Astrocyte (in vitro differentiated cells and primary cell): ENCODE measurements around the gene AJAP1. TPM values are rescaled to one million over a fixed set of nuclear protein-coding genes. Genes with fewer than 3 reads are reported as not detected.

ENCODE experiments used
- DNase-seq: peaks from one replicate; pipeline ENCODE4 v3.0.0-alpha.2; 2010; ENCODE audit warnings: low read depth
- FAIRE-seq: peaks from 2 replicates; lab custom pipeline; 2011; peaks lifted over from hg19 to GRCh38; lab: Jason Lieb, UNC
- H2AFZ ChIP-seq: 2 replicates; pipeline ENCODE4 v1.6.0; 2012; ENCODE audit warnings: low read depth, low read length, inconsistent platforms
- H3K27ac ChIP-seq: 2 replicates; pipeline ENCODE4 v1.5.1; 2011; ENCODE audit warnings: low read depth, low read length, inconsistent platforms
- H3K27me3 ChIP-seq: 2 replicates; pipeline ENCODE4 v1.6.0; 2011; ENCODE audit warnings: low read length, inconsistent platforms; ENCODE audit not compliant: insufficient read depth
- H3K36me3 ChIP-seq: 2 replicates; pipeline ENCODE4 v1.5.1; 2011; ENCODE audit warnings: low read length, inconsistent platforms; ENCODE audit not compliant: insufficient read depth
- H3K4me1 ChIP-seq: 2 replicates; pipeline ENCODE4 v1.5.1; 2011; ENCODE audit warnings: low read length, inconsistent platforms; ENCODE audit not compliant: insufficient read depth
- H3K4me2 ChIP-seq: 2 replicates; pipeline ENCODE4 v1.6.0; 2012; ENCODE audit warnings: low read length, inconsistent platforms
- H3K4me3 ChIP-seq: 2 replicates; pipeline ENCODE4 v1.5.1; 2011; ENCODE audit warnings: low read depth, mild to moderate bottlenecking, low read length, inconsistent platforms; ENCODE audit not compliant: insufficient read depth
- H3K79me2 ChIP-seq: 2 replicates; pipeline ENCODE4 v1.6.0; 2012; ENCODE audit warnings: mild to moderate bottlenecking, low read length, inconsistent platforms; ENCODE audit not compliant: insufficient read depth
- H3K9ac ChIP-seq: 2 replicates; pipeline ENCODE4 v1.6.0; 2012; ENCODE audit warnings: mild to moderate bottlenecking, low read length, inconsistent platforms
- H3K9me3 ChIP-seq: 2 replicates; pipeline ENCODE4 v1.5.1; 2012; ENCODE audit warnings: low read depth, mild to moderate bottlenecking, low read length, inconsistent platforms; ENCODE audit not compliant: insufficient read depth
- H4K20me1 ChIP-seq: 2 replicates; pipeline ENCODE4 v1.6.0; 2012; ENCODE audit warnings: low read length, inconsistent platforms; ENCODE audit not compliant: insufficient read depth
- H3K27ac Mint-ChIP-seq: one replicate; pipeline ENCODE4 v1.8.0; 2021; ENCODE audit warnings: mild to moderate bottlenecking, mixed read lengths; ENCODE audit not compliant: unreplicated experiment
- H3K27me3 Mint-ChIP-seq: one replicate; pipeline ENCODE4 v1.8.0; 2021; ENCODE audit warnings: low read depth, mixed read lengths; ENCODE audit not compliant: unreplicated experiment
- H3K36me3 Mint-ChIP-seq: one replicate; pipeline ENCODE4 v1.8.0; 2021; ENCODE audit warnings: low read depth, mixed read lengths; ENCODE audit not compliant: unreplicated experiment
- H3K4me1 Mint-ChIP-seq: one replicate; pipeline ENCODE4 v1.8.0; 2021; ENCODE audit warnings: low read depth, mixed read lengths; ENCODE audit not compliant: unreplicated experiment
- H3K4me3 Mint-ChIP-seq: one replicate; pipeline ENCODE4 v1.8.0; 2021; ENCODE audit warnings: mild to moderate bottlenecking, moderate library complexity, mixed read lengths; ENCODE audit not compliant: unreplicated experiment
- H3K9me3 Mint-ChIP-seq: one replicate; pipeline ENCODE4 v1.8.0; 2021; ENCODE audit warnings: mild to moderate bottlenecking, mixed read lengths; ENCODE audit not compliant: unreplicated experiment
- CTCF ChIP-seq: IDR thresholded peaks from 2 replicates; pipeline ENCODE4 v1.5.1; 2011; ENCODE audit warnings: low read depth, mild to moderate bottlenecking, inconsistent platforms, low read length, moderate library complexity; ENCODE audit not compliant: insufficient read depth
- EZH2 ChIP-seq: IDR thresholded peaks from 2 replicates; pipeline ENCODE4 v1.6.1; 2012; ENCODE audit warnings: mild to moderate bottlenecking, low read length, inconsistent platforms; ENCODE audit not compliant: insufficient read depth
- total RNA-seq: library from RNA; stranded (reverse); gene quantifications from 2 replicates; pipeline ENCODE4 v1.2.1, GENCODE V29; 2021

The AJAP1 gene
- total RNA-seq, 1 donor from 2014 or later: 0.34 TPM

- Histone ChIP-seq H3K4me3 (no peak overlapping the region), H3K27me3 (peaks cover 10% of the 10 kb centered on the region), H3K79me2 (no peaks in the 10 kb centered on the region), H4K20me1 (no peaks in the 10 kb centered on the region), H3K36me3 (no peaks in the 10 kb centered on the region), H3K27ac (no peak overlapping the region), H3K4me2 (peak overlapping the region; percentile 54), H3K9me3 (no peaks in the 10 kb centered on the region), H3K9ac (no peak overlapping the region), H2AFZ (no peak overlapping the region), H3K4me1 (no peaks in the 10 kb centered on the region)
- Mint-ChIP-seq H3K36me3 (no peaks in the 10 kb centered on the region), H3K27ac (no peak overlapping the region), H3K4me3 (peak overlapping the region; percentile 69), H3K4me1 (peaks cover 5% of the 10 kb centered on the region), H3K9me3 (no peaks in the 10 kb centered on the region), H3K27me3 (peaks cover 56% of the 10 kb centered on the region)
- TF ChIP-seq CTCF (no peak), EZH2 (peak; percentile 26)
- no peak for DNase-seq
- no peak for FAIRE-seq
These were observed 2.2 kb downstream of the AJAP1 start for GRCh38 chr1:4656533-4657140.

GRCh38 chr1:4657244-4657789, 2.9 kb downstream of the AJAP1 start:
- Histone ChIP-seq H3K79me2 (no peaks in the 10 kb centered on the region), H3K27me3 (peaks cover 10% of the 10 kb centered on the region), H3K4me2 (no peak overlapping the region), H2AFZ (no peak overlapping the region), H3K4me1 (no peaks in the 10 kb centered on the region), H3K9ac (no peak overlapping the region), H3K9me3 (peaks cover 2% of the 10 kb centered on the region), H4K20me1 (no peaks in the 10 kb centered on the region), H3K4me3 (no peak overlapping the region), H3K27ac (no peak overlapping the region), H3K36me3 (no peaks in the 10 kb centered on the region)
- Mint-ChIP-seq H3K36me3 (no peaks in the 10 kb centered on the region), H3K4me3 (no peak overlapping the region), H3K9me3 (no peaks in the 10 kb centered on the region), H3K27me3 (peaks cover 58% of the 10 kb centered on the region), H3K27ac (no peak overlapping the region), H3K4me1 (peaks cover 5% of the 10 kb centered on the region)
- DNase-seq: no peak
- FAIRE-seq: no peak
- TF ChIP-seq CTCF: no peak
- TF ChIP-seq EZH2: no peak

- Histone ChIP-seq H3K9ac (no peak overlapping the region), H3K27ac (no peak overlapping the region), H3K27me3 (peaks cover 10% of the 10 kb centered on the region), H3K4me3 (no peak overlapping the region), H3K79me2 (no peaks in the 10 kb centered on the region), H3K36me3 (no peaks in the 10 kb centered on the region), H3K4me1 (no peaks in the 10 kb centered on the region), H3K4me2 (no peak overlapping the region), H4K20me1 (no peaks in the 10 kb centered on the region), H3K9me3 (peaks cover 2% of the 10 kb centered on the region), H2AFZ (no peak overlapping the region)
- H3K36me3 Mint-ChIP-seq: no peaks in the 10 kb centered on the region
- DNase-seq (no peak), FAIRE-seq (no peak)
- H3K4me3 Mint-ChIP-seq: no peak overlapping the region
- H3K27me3 Mint-ChIP-seq: peaks cover 60% of the 10 kb centered on the region
- peaks cover 5% of the 10 kb centered on the region for H3K4me1 Mint-ChIP-seq
- no peak overlapping the region for H3K27ac Mint-ChIP-seq
- TF ChIP-seq EZH2 (no peak), CTCF (no peak)
- H3K9me3 Mint-ChIP-seq: no peaks in the 10 kb centered on the region
These were observed 3.6 kb downstream of the AJAP1 start for GRCh38 chr1:4657960-4658541.
